ENCODE data around the gene ARHGAP44. TPM values are rescaled to one million over a fixed set of nuclear protein-coding genes. Genes with fewer than 3 reads are reported as not detected.

Gene ARHGAP44
- total and polyA plus RNA-seq, 5 experiments from 2014 or later = 0.14 to 0.15 TPM; not detected in 3

GRCh38 chr17:12789075-12789480 is 220 bp upstream of the ARHGAP44 start:
- no peak overlapping the region for H3K27ac Mint-ChIP-seq
- peaks cover 6 to 12% (median 8%) of the 10 kb centered on the region in 4 donors for H3K4me1 Mint-ChIP-seq
- H3K4me3 Mint-ChIP-seq = peak overlapping the region in 9 of 10 donors; percentile 25 to 81 (median 65)
- ATAC-seq (no peak), DNase-seq (no peak)
- POLR2A ChIA-PET = no interaction called here
- peaks cover 0 to 5% (median 0%) of the 10 kb centered on the region in 9 donors for H3K9me3 Mint-ChIP-seq
- H3K27me3 Mint-ChIP-seq = peaks cover 23 to 53% (median 39%) of the 10 kb centered on the region in 5 donors
- peaks cover 0 to 8% (median 2%) of the 10 kb centered on the region in 3 donors for H3K36me3 Mint-ChIP-seq

GRCh38 chr17:12790249-12791106 is 1.2 kb downstream of the ARHGAP44 start:
- no peak for DNase-seq
- no peak for ATAC-seq
- H3K4me1 Mint-ChIP-seq = peaks cover 6 to 12% (median 8%) of the 10 kb centered on the region in 4 donors
- peaks cover 0 to 5% (median 0%) of the 10 kb centered on the region in 9 donors for H3K9me3 Mint-ChIP-seq
- no peak overlapping the region for H3K27ac Mint-ChIP-seq
- POLR2A ChIA-PET = no interaction called here
- H3K27me3 Mint-ChIP-seq = peaks cover 23 to 53% (median 42%) of the 10 kb centered on the region in 5 donors
- H3K36me3 Mint-ChIP-seq = peaks cover 0 to 8% (median 2%) of the 10 kb centered on the region in 3 donors
- peak overlapping the region in 9 of 10 donors; percentile 40 to 81 (median 61) for H3K4me3 Mint-ChIP-seq

GRCh38 chr17:12794919-12795532 is 5.7 kb downstream of the ARHGAP44 start:
- DNase-seq (no peak), ATAC-seq (no peak)
- Mint-ChIP-seq H3K4me1 (peaks cover 4 to 7% (median 5%) of the 10 kb centered on the region in 4 donors), H3K4me3 (no peak overlapping the region), H3K9me3 (peaks cover 3 to 21% (median 13%) of the 10 kb centered on the region in 9 donors), H3K27me3 (peaks cover 14 to 39% (median 29%) of the 10 kb centered on the region in 5 donors), H3K27ac (no peak overlapping the region), H3K36me3 (peaks cover 0 to 19% (median 2%) of the 10 kb centered on the region in 3 donors)
- POLR2A ChIA-PET = no interaction called here

GRCh38 chr17:12800855-12801365 is 11.6 kb downstream of the ARHGAP44 start:
- peaks cover 7 to 41% (median 15%) of the 10 kb centered on the region in 9 donors for H3K9me3 Mint-ChIP-seq
- peaks cover 0 to 9% (median 1%) of the 10 kb centered on the region in 5 donors for H3K27me3 Mint-ChIP-seq
- POLR2A ChIA-PET = no interaction called here
- no peak overlapping the region for H3K27ac Mint-ChIP-seq
- H3K4me3 Mint-ChIP-seq = no peak overlapping the region
- no peak for DNase-seq
- peaks cover 0 to 11% (median 0%) of the 10 kb centered on the region in 3 donors for H3K36me3 Mint-ChIP-seq
- ATAC-seq = no peak
- H3K4me1 Mint-ChIP-seq = no peaks in the 10 kb centered on the region

- POLR2A ChIA-PET = no interaction called here
- Mint-ChIP-seq H3K36me3 (peaks cover 0 to 17% (median 2%) of the 10 kb centered on the region in 3 donors), H3K27me3 (peaks cover 0 to 12% (median 2%) of the 10 kb centered on the region in 5 donors)
These were observed 17.3 kb downstream of the ARHGAP44 start for GRCh38 chr17:12806630-12807029.

GRCh38 chr17:12808723-12809122 is 19.4 kb downstream of the ARHGAP44 start:
- POLR2A ChIA-PET = no interaction called here
- H3K4me1 Mint-ChIP-seq = no peaks in the 10 kb centered on the region

More at GRCh38 chr17:12806630-12807029, 17.3 kb downstream of the ARHGAP44 start:
- H3K27ac Mint-ChIP-seq = no peak overlapping the region
- H3K4me3 Mint-ChIP-seq = no peak overlapping the region
- H3K9me3 Mint-ChIP-seq = peaks cover 8 to 51% (median 29%) of the 10 kb centered on the region in 9 donors
- no peaks in the 10 kb centered on the region for H3K4me1 Mint-ChIP-seq
- DNase-seq (no peak), ATAC-seq (no peak)

GRCh38 chr17:12812877-12813276 is 23.6 kb downstream of the ARHGAP44 start:
- DNase-seq = no peak
- peaks cover 0 to 2% (median 0%) of the 10 kb centered on the region in 4 donors for H3K4me1 Mint-ChIP-seq

More at GRCh38 chr17:12808723-12809122, 19.4 kb downstream of the ARHGAP44 start:
- H3K9me3 Mint-ChIP-seq = peaks cover 10 to 54% (median 29%) of the 10 kb centered on the region in 9 donors
- H3K4me3 Mint-ChIP-seq = no peak overlapping the region
- H3K27ac Mint-ChIP-seq = no peak overlapping the region
- peaks cover 0 to 17% (median 2%) of the 10 kb centered on the region in 3 donors for H3K36me3 Mint-ChIP-seq
- no peak for DNase-seq
- peaks cover 0 to 12% (median 2%) of the 10 kb centered on the region in 5 donors for H3K27me3 Mint-ChIP-seq
- no peak for ATAC-seq

GRCh38 chr17:12813664-12814063 is 24.4 kb downstream of the ARHGAP44 start:
- H3K27ac Mint-ChIP-seq = no peak overlapping the region
- peaks cover 7 to 44% (median 17%) of the 10 kb centered on the region in 9 donors for H3K9me3 Mint-ChIP-seq
- peaks cover 0 to 9% (median 0%) of the 10 kb centered on the region in 5 donors for H3K27me3 Mint-ChIP-seq
- POLR2A ChIA-PET = no interaction called here
- no peak overlapping the region for H3K4me3 Mint-ChIP-seq
- peaks cover 0 to 2% (median 0%) of the 10 kb centered on the region in 4 donors for H3K4me1 Mint-ChIP-seq
- H3K36me3 Mint-ChIP-seq = peaks cover 0 to 7% (median 2%) of the 10 kb centered on the region in 3 donors
- DNase-seq (no peak), ATAC-seq (no peak)

More at GRCh38 chr17:12812877-12813276, 23.6 kb downstream of the ARHGAP44 start:
- POLR2A ChIA-PET = no interaction called here
- Mint-ChIP-seq H3K9me3 (peaks cover 7 to 46% (median 20%) of the 10 kb centered on the region in 9 donors), H3K36me3 (peaks cover 0 to 8% (median 2%) of the 10 kb centered on the region in 3 donors), H3K27me3 (peaks cover 0 to 9% (median 0%) of the 10 kb centered on the region in 5 donors), H3K27ac (no peak overlapping the region), H3K4me3 (no peak overlapping the region)
- no peak for ATAC-seq

- Mint-ChIP-seq H3K4me1 (peaks cover 0 to 2% (median 0%) of the 10 kb centered on the region in 4 donors), H3K27ac (no peak overlapping the region), H3K36me3 (no peaks in the 10 kb centered on the region), H3K9me3 (peaks cover 0 to 36% (median 16%) of the 10 kb centered on the region in 9 donors), H3K27me3 (peaks cover 0 to 9% (median 0%) of the 10 kb centered on the region in 5 donors), H3K4me3 (no peak overlapping the region)
- DNase-seq (no peak), ATAC-seq (no peak)
- POLR2A ChIA-PET = no interaction called here
These were observed 25.4 kb downstream of the ARHGAP44 start for GRCh38 chr17:12814718-12815117.

GRCh38 chr17:12815642-12816141 is 26.4 kb downstream of the ARHGAP44 start:
- H3K27ac Mint-ChIP-seq = no peak overlapping the region
- no peak for DNase-seq
- peaks cover 0 to 9% (median 0%) of the 10 kb centered on the region in 5 donors for H3K27me3 Mint-ChIP-seq
- H3K9me3 Mint-ChIP-seq = peaks cover 0 to 27% (median 10%) of the 10 kb centered on the region in 9 donors
- H3K4me1 Mint-ChIP-seq = peaks cover 0 to 2% (median 0%) of the 10 kb centered on the region in 4 donors
- H3K4me3 Mint-ChIP-seq = no peak overlapping the region
- no peaks in the 10 kb centered on the region for H3K36me3 Mint-ChIP-seq
- ATAC-seq = no peak
- POLR2A ChIA-PET = no interaction called here

GRCh38 chr17:12821376-12821940 is 32.2 kb downstream of the ARHGAP44 start:
- DNase-seq = no peak
- H3K27me3 Mint-ChIP-seq = peaks cover 0 to 2% (median 0%) of the 10 kb centered on the region in 5 donors
- H3K9me3 Mint-ChIP-seq = peaks cover 0 to 19% (median 5%) of the 10 kb centered on the region in 9 donors
- POLR2A ChIA-PET = no interaction called here
- no peak for ATAC-seq
- no peak overlapping the region for H3K27ac Mint-ChIP-seq
- H3K4me3 Mint-ChIP-seq = no peak overlapping the region
- no peaks in the 10 kb centered on the region for H3K4me1 Mint-ChIP-seq
- H3K36me3 Mint-ChIP-seq = no peaks in the 10 kb centered on the region

GRCh38 chr17:12826431-12826830 is 37.1 kb downstream of the ARHGAP44 start:
- H3K27me3 Mint-ChIP-seq = peaks cover 0 to 6% (median 0%) of the 10 kb centered on the region in 5 donors
- DNase-seq = no peak
- no peak overlapping the region for H3K27ac Mint-ChIP-seq
- H3K36me3 Mint-ChIP-seq = peaks cover 0 to 16% (median 0%) of the 10 kb centered on the region in 3 donors
- H3K4me1 Mint-ChIP-seq = no peaks in the 10 kb centered on the region
- peaks cover 0 to 21% (median 13%) of the 10 kb centered on the region in 9 donors for H3K9me3 Mint-ChIP-seq
- no peak for ATAC-seq
- POLR2A ChIA-PET = no interaction called here
- no peak overlapping the region for H3K4me3 Mint-ChIP-seq
